SK-N-SH (cell line): Measurements from ENCODE around the gene CYP2C19.

ENCODE experiments used
- CTCF ChIP-seq: fragments of 200-600 bp; sonication (generic); IDR thresholded peaks from 2 replicates; pipeline ENCODE4 v1.6.1; 2017; ENCODE audit warnings: antibody characterized with exemption, mild to moderate bottlenecking, moderate library complexity
- MEF2A ChIP-seq: IDR thresholded peaks from 2 replicates; pipeline ENCODE4 v1.4.0; 2012; ENCODE audit warnings: low read depth, borderline replicate concordance
- NRF1 ChIP-seq: IDR thresholded peaks from 2 replicates; pipeline ENCODE4 v1.6.1; 2012; ENCODE audit warnings: low read depth, mild to moderate bottlenecking, low read length
- ZBTB33 ChIP-seq: IDR thresholded peaks from 2 replicates; pipeline ENCODE4 v1.4.0; 2012; ENCODE audit warnings: low read depth, borderline replicate concordance

GRCh38 chr10:94735197-94735596 lies 27.3 kb upstream of the CYP2C19 start:
- no peak for TF ChIP-seq CTCF
- TF ChIP-seq ZBTB33: no peak
- no peak for TF ChIP-seq MEF2A
- TF ChIP-seq NRF1: no peak
